GM23248 (cell line): ENCODE results near the gene FGFR1OP2.

Experiments
- EZH2 ChIP-seq: fragments of 200-600 bp; sonication (generic); IDR thresholded peaks from 2 replicates; pipeline ENCODE4 v1.6.1; 2018; ENCODE audit warnings: antibody characterized with exemption, mild to moderate bottlenecking; ENCODE audit not compliant: insufficient read depth, poor library complexity, severe bottlenecking
- EZH2phosphoT487 ChIP-seq: fragments of 200-600 bp; sonication (generic); IDR thresholded peaks from 2 replicates; pipeline ENCODE4 v1.6.1; 2018; ENCODE audit warnings: antibody characterized with exemption, moderate library complexity, mild to moderate bottlenecking, low read depth; ENCODE audit not compliant: insufficient read depth

GRCh38 chr12:26978801-26979200 lies 40.5 kb downstream of the FGFR1OP2 start:
- TF ChIP-seq EZH2: no peak
- TF ChIP-seq EZH2phosphoT487: no peak
